GM12865 (cell line): ENCODE results near the gene KLF15.
"Not testable (repeated sequence)": the region's sequence is repeated elsewhere in the genome, so short reads cannot be mapped to it uniquely, and the experiment has no call there.

Experiments used
- DNase-seq: peaks from one replicate; pipeline ENCODE4 v3.0.0; 2010; ENCODE audit warnings: low read depth
- H3K4me3 ChIP-seq: 2 replicates; pipeline ENCODE4 v1.5.1; 2011; ENCODE audit warnings: mild to moderate bottlenecking, low read depth, low read length, control low read depth
- TF ChIP-seq, protein P1 (sequence below): IDR thresholded peaks from 2 replicates; pipeline ENCODE4 v1.5.1; 2011; ENCODE audit warnings: low read length, control low read depth, low read depth, inconsistent platforms; ENCODE audit not compliant: insufficient read depth; ENCODE audit errors: missing control alignments

KLF15 gene

GRCh38 chr3:126338790-126339288, 18.4 kb downstream of the KLF15 start:
- no peak overlapping the region for H3K4me3 ChIP-seq
- TF ChIP-seq, protein P1, sequence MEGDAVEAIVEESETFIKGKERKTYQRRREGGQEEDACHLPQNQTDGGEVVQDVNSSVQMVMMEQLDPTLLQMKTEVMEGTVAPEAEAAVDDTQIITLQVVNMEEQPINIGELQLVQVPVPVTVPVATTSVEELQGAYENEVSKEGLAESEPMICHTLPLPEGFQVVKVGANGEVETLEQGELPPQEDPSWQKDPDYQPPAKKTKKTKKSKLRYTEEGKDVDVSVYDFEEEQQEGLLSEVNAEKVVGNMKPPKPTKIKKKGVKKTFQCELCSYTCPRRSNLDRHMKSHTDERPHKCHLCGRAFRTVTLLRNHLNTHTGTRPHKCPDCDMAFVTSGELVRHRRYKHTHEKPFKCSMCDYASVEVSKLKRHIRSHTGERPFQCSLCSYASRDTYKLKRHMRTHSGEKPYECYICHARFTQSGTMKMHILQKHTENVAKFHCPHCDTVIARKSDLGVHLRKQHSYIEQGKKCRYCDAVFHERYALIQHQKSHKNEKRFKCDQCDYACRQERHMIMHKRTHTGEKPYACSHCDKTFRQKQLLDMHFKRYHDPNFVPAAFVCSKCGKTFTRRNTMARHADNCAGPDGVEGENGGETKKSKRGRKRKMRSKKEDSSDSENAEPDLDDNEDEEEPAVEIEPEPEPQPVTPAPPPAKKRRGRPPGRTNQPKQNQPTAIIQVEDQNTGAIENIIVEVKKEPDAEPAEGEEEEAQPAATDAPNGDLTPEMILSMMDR: no peak
- DNase-seq: no peak

GRCh38 chr3:126337980-126338651, 19.1 kb downstream of the KLF15 start:
- TF ChIP-seq, protein P1: no peak
- H3K4me3 ChIP-seq: no peak overlapping the region
- DNase-seq: no peak

DNA sequence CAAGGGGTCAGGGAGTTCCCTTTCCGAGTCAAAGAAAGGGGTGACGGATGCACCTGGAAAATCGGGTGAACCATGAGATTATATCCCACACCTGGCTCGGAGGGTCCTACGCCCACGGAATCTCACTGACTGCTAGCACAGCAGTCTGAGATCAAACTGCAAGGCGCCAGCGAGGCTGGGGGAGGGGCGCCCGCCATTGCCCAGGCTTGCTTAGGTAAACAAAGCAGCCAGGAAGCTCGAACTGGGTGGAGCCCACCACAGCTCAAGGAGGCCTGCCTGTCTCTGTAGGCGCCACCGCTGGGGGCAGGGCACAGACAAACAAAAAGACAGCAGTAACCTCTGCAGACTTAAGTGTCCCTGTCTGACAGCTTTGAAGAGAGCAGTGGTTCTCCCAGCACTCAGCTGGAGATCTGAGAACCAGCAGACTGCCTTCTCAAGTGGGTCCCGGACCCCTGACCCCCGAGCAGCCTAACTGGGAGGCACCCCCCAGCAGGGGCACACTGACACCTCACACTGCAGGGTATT, 25.3 kb downstream of the KLF15 start:
- DNase-seq: not testable (repeated sequence)

GRCh38 chr3:126329927-126330725, 27.1 kb downstream of the KLF15 start:
- TF ChIP-seq, protein P1: no peak
- DNase-seq: no peak
- H3K4me3 ChIP-seq: no peak overlapping the region

More for the DNA sequence above, 25.3 kb downstream of the KLF15 start:
- H3K4me3 ChIP-seq: not testable (repeated sequence)

GRCh38 chr3:126326629-126327028, 30.6 kb downstream of the KLF15 start:
- DNase-seq: no peak
- TF ChIP-seq, protein P1: no peak
- no peak overlapping the region for H3K4me3 ChIP-seq

GRCh38 chr3:126322181-126322967, 34.8 kb downstream of the KLF15 start:
- TF ChIP-seq, protein P1: no peak
- DNase-seq: no peak
- H3K4me3 ChIP-seq: no peak overlapping the region
